GM19463 (cell line): ENCODE data around the gene HDAC4.
A peak's percentile ranks its signal among the peaks of the same experiment; 100 is the strongest.
"Not testable (repeated sequence)": the region's sequence is repeated elsewhere in the genome, so short reads cannot be mapped to it uniquely, and the experiment has no call there.

Experiments used
- ATAC-seq: cut with Tn5 transposase; IDR thresholded peaks from one replicate; pipeline ENCODE4 v1.9.1; 2021; ENCODE audit warnings: mild to moderate bottlenecking, moderate library complexity; ENCODE audit not compliant: unreplicated experiment

The HDAC4 gene

DNA sequence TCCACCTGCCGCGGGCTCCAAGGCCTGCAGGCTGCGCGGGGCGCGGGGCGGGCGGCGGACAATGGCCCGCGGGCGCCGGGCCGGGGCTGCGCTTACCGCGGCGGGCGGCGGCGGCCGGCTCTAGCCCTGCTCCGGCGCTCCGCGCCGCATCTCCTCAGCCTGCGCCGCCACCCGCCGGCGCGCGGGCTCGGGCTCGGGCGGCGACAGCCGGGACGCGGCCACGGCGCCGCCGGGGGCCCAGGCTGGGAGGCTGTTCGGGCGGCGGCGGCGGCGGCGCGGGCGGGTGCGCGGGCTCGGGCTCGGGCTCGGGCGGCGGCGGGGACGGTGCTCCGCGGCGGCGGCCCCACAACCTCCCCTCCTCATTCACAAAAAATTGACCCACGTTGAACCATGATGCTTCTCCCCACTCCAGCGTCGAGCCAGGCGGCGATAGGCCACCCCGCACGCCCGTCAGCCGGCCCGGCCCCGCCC lies at the start of gene HDAC4:
Gene HDAC4, minus strand, starts transcription at position 425 of the 471 bp plus-strand sequence. CDS start 48,321 bp downstream, outside the sequence.
- ATAC-seq, result peak; percentile 0

GRCh38 chr2:239449468-239449867 lies 48.6 kb upstream of the HDAC4 start:
- not testable (repeated sequence) for ATAC-seq

GRCh38 chr2:239445771-239446524 lies 45.1 kb upstream of the HDAC4 start:
- ATAC-seq, result no peak

GRCh38 chr2:239444626-239445577 lies 44.1 kb upstream of the HDAC4 start:
- ATAC-seq, result no peak

GRCh38 chr2:239443666-239444567 lies 43.1 kb upstream of the HDAC4 start:
- no peak for ATAC-seq

DNA sequence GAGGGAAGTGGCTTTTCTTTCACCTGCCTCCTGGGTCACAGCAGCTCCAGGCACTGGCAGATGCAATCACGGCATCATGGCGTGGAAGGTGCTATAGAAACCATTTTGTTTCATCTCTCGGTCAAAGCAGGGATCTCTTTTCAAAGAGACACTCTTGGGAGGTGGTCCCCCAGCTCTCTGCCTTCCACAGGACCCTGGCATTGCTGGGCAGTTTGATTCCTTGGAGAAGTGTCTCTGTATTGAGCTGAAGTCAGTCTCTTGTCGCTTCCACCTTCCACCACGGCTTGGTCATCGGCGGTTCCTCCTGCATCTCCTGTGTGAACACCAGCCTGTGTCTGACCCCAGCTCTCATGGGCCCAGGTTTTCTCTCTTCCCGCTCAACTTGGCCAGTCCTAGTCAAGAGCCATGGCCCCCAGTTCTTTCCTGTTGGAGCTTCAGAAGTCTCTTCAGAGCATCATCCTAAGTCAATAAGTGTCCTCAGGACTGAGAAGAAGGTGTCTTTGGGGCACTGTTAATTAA lies 42.3 kb upstream of the HDAC4 start:
- no peak for ATAC-seq

DNA sequence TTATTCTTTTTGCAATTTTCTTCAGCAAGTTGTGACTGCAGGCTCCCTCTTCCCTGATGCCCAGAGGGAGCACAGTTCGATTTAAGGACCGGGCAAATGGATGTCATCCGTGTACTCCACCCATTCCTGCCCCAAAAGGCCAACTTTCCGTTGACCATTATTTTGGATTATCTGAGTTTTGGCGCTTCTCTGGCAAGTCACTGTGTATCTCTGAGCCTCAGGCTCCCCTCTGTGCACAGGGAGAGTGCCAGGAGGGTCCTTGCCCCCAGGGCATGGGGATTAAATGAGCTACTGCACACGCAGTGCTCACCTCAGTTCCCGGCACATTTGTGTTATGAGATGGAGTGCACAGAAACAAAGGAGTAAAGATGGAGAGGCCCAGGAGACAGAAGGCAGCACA lies 41.4 kb upstream of the HDAC4 start:
- no peak for ATAC-seq

DNA sequence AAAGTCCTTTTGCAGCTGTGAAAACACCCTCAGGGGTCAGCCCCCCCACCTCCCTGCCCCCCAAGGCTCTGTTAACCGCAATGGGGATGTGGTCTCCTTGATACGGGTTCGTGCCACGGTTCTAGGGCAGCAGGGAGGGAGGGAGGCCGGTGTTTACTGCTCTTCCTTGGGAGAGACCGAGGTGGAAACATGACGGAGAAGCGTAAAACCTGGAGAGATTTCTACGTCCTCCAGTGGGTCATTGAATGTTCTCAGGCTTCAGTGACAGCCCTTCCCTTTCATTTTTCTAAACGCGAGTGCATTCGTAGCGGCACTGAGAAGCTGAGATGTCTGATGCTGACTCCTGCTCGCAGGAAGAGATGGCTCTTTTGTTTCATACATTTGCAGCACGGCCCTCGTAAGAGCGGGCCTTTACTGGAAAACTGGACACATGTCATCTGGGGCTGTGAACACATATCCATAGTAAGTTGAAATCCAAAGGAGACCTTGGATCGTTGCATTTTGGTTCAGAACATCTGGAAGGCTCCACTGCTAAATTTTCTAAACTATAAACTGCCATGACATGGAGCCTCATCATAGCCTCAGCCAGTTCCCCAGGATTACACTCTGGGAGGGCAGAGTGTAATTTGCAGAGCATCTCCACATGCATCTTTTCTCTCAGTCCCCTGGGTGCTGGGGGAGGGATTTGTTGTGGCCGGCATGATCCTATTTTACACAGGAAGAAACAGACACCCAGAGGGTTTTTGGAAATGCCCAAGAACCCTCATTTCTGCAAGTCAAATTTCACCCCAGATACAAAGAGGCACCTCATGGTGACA lies 40.6 kb upstream of the HDAC4 start:
- ATAC-seq, result no peak

DNA sequence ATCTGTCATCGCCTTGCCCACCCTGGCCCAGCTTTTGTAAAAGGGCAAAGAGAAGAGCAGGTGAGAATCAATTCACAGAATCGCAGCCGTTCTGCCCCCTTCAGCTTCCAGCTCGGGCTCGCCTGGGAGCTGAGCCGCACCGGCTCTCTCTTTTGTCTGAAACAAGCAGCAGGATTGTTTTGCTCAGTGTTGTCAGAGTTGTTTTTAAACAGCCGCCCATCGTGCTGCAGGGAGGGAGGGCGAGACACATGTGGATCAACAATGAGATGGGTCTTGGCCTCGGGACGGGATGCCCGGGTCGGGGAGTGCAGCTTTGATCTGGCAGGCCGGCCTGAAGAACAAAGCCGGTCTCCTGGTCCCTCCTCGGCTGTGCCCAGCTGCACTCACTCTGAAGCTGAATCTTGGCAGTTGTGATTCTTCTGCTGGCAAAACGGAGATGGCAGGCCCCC lies 39.7 kb upstream of the HDAC4 start:
- ATAC-seq, result no peak

GRCh38 chr2:239439754-239440315 lies 39.0 kb upstream of the HDAC4 start:
- ATAC-seq, result no peak

GRCh38 chr2:239438995-239439753 lies 38.4 kb upstream of the HDAC4 start:
- no peak for ATAC-seq

DNA sequence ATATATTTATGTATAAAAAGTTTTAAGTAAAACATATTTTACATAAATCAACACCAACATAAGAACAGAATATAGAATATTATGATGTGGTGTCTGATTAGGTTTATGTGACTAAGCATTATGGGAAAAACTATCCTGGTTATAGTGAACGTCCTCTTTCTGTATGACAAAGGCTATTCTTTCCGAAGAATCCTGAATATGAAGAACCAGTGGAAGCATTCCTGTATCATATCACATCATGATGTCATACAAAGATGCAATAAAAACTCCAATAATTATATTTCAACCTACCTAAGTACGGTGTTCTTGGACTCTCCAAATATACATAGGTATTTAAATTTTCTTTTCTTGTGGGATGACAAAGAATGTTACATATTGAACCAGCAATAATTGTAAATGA lies 37.5 kb upstream of the HDAC4 start:
- no peak for ATAC-seq

- no peak for ATAC-seq
These were observed 36.0 kb upstream of the HDAC4 start for GRCh38 chr2:239436669-239437335.

GRCh38 chr2:239436076-239436475 lies 35.3 kb upstream of the HDAC4 start:
- ATAC-seq, result no peak

DNA sequence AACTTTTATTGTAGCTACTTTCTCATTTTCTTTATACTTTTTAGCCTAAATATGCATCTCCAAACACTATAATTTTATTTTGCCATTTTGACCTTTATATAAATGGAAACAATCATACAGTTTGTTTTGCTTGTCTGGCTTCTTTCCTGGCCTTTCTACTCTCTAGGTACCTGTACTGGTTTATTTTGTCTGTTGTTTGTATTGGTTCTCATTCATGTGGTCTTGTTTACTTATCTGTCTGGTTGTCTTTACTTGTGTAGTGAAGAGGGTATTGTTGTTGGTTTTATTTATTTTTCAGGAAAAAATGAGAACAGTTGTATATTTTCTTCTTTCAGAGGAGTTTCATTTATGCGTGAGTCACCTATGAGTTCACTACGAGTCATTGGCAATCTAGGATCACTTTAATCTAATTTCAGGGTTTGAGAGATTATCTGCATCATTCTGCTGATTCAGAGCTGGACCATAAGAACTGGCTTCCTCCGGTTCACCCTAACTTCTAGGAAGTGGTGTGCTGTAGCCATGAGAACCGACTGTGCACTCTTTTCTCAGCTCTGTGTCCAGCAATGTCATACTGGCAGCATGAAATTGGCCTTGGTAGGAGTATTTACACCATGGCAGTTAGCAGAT lies 33.1 kb upstream of the HDAC4 start:
- ATAC-seq, result no peak

DNA sequence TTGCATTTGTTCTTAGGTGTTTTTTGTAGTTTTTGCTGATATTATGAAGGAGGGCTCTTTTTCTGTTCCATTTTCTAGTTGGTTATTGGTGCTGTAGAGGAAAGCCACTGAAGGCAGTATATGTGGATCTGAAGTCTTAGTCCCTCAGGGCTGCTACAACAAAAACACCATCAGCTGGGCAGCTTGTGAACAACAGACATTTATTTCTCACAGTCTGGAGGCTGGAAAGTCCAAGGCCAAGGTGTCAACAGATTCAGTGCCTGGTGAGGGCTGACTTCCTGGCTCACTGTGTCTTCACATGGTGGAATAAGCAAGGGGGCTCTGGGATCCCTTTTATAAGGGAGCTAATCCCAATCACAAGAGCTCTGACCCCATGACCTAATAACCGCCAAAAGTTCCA lies 31.4 kb upstream of the HDAC4 start:
- ATAC-seq, result no peak

DNA sequence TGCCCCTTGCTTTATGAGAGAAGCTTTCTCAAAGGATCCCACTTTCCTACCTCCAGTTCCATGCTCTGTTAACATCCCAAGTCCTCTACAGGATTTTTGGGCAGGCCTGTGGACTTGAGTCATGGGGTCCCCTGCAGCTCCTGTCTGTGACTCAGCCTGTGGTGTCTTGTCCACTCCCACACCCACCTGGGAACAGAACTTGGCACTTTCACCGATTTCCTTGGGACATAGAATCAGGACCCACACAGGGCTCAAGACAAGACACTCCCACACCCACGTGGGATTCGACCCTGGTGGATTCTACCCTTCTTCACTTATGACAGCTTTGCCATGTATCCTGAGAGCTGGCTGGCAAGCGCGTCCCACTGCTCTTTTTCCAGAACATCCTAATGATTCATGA lies 30.7 kb upstream of the HDAC4 start:
- no peak for ATAC-seq
